ENCODE measurements around the gene PDGFA. TPM values are rescaled to one million over a fixed set of nuclear protein-coding genes. Genes with fewer than 3 reads are reported as not detected.

The PDGFA gene
- total RNA-seq, 1 donor from 2014 or later: 7.6 TPM

DNA sequence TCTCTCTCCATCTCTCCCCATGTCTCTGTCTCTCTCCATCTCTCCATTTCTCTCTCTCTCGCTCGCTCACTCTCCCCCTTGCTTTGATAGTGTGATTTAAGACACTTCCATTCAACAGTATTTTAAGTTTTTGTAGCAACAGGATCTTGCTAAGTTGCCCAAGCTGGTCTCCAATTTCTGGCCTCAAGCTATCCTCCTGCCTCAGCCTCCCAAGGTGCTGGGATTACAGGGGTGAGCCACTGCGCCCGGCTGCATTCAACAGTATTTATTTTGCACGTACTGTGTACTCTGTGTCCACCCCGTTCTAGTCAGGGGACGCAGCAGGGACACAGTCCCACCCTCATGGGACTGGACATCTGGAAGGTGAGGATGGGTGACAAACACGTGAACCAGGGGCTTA lies 14.4 kb upstream of the PDGFA start:
- no peak overlapping the region for H3K4me3 Mint-ChIP-seq (ENCODE audit: unreplicated experiment)
- peaks cover 2% of the 10 kb centered on the region for H3K9me3 Mint-ChIP-seq (ENCODE audit: unreplicated experiment)
- no peak for TF ChIP-seq CTCF (IDR thresholded peaks at IDR 0.05; ENCODE audit: partially characterized antibody, unreplicated experiment)
- no peaks in the 10 kb centered on the region for H3K36me3 Mint-ChIP-seq (ENCODE audit: unreplicated experiment)
- DNase-seq: no peak
- peaks cover 4% of the 10 kb centered on the region for H3K27me3 Mint-ChIP-seq (ENCODE audit: unreplicated experiment)
- H3K27ac Mint-ChIP-seq (ENCODE audit: unreplicated experiment): no peak overlapping the region
- no peaks in the 10 kb centered on the region for H3K4me1 Mint-ChIP-seq (ENCODE audit: low read depth, unreplicated experiment)

DNA sequence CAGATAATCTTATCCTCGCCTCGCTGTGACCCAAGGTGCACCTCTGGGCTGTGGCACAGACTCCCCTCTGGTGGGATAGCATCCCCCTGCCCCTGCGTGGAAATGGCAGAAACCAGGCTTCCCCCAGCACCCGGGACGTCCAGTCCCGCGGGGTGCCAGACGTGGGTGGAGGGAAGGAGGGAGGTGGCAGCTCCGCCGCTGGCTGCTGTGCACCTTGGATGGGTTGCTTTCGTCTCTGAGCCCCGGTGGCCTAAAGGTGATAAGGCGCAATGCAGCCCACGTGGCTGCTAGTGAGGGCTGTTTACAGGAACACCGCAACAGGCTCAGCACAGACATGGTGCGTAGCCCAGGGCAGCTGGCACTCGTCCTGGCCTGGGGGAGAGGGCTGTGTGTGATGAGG lies 13.6 kb upstream of the PDGFA start:
- Mint-ChIP-seq H3K27ac (ENCODE audit: unreplicated experiment) (no peak overlapping the region), H3K4me1 (ENCODE audit: low read depth, unreplicated experiment) (no peaks in the 10 kb centered on the region), H3K36me3 (ENCODE audit: unreplicated experiment) (no peaks in the 10 kb centered on the region), H3K27me3 (ENCODE audit: unreplicated experiment) (peaks cover 4% of the 10 kb centered on the region), H3K9me3 (ENCODE audit: unreplicated experiment) (peaks cover 2% of the 10 kb centered on the region), H3K4me3 (ENCODE audit: unreplicated experiment) (no peak overlapping the region)
- no peak for TF ChIP-seq CTCF (IDR thresholded peaks at IDR 0.05; ENCODE audit: partially characterized antibody, unreplicated experiment)
- no peak for DNase-seq

- no peaks in the 10 kb centered on the region for H3K4me1 Mint-ChIP-seq (ENCODE audit: low read depth, unreplicated experiment)
- no peak for TF ChIP-seq CTCF (IDR thresholded peaks at IDR 0.05; ENCODE audit: partially characterized antibody, unreplicated experiment)
- no peaks in the 10 kb centered on the region for H3K36me3 Mint-ChIP-seq (ENCODE audit: unreplicated experiment)
- DNase-seq: no peak
- H3K9me3 Mint-ChIP-seq (ENCODE audit: unreplicated experiment): peaks cover 2% of the 10 kb centered on the region
- peaks cover 4% of the 10 kb centered on the region for H3K27me3 Mint-ChIP-seq (ENCODE audit: unreplicated experiment)
- no peak overlapping the region for H3K27ac Mint-ChIP-seq (ENCODE audit: unreplicated experiment)
- H3K4me3 Mint-ChIP-seq (ENCODE audit: unreplicated experiment): no peak overlapping the region
Measured at GRCh38 chr7:532379-533143, 12.9 kb upstream of the PDGFA start.

DNA sequence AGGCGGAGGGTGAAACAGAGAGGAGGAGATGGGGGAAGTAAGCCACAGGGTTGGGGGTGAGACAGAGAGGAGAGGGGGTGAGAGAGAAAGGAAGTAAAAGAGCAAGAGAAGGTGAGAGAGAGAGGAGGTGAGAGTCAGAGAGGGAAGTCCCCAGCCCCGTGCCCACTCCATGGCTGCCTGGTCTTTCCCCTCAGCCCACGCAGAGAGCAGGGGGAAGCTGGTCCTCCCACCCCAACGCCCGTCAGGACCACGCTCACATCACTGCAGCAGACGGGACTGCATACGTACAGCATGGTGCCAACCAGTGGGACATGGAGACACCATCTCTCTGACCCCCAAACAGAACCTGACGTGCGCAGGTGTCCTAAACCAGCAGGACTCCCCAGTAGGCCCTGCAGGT lies 12.1 kb upstream of the PDGFA start:
- Mint-ChIP-seq H3K27ac (ENCODE audit: unreplicated experiment) (no peak overlapping the region), H3K4me3 (ENCODE audit: unreplicated experiment) (no peak overlapping the region), H3K36me3 (ENCODE audit: unreplicated experiment) (no peaks in the 10 kb centered on the region), H3K27me3 (ENCODE audit: unreplicated experiment) (peaks cover 4% of the 10 kb centered on the region), H3K9me3 (ENCODE audit: unreplicated experiment) (peaks cover 2% of the 10 kb centered on the region), H3K4me1 (ENCODE audit: low read depth, unreplicated experiment) (no peaks in the 10 kb centered on the region)
- no peak for DNase-seq
- no peak for TF ChIP-seq CTCF (IDR thresholded peaks at IDR 0.05; ENCODE audit: partially characterized antibody, unreplicated experiment)

DNA sequence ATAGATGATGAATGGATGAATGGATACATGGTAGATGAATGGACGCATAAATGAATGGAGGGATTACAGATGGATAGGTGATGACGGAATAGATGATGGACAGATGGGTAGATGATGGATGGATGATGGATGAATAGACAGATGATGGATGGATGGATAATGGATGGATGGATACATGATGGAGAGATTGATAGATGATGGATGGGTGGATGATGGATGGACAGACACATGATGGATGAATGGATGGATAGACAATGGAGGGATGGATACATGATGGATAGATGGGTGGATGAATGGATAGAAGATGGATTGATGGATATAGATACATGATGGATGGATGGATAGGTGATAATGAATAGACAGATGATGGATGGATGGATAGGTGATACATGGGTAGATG lies 8.8 kb upstream of the PDGFA start:
- peaks cover 8% of the 10 kb centered on the region for H3K27me3 Mint-ChIP-seq (ENCODE audit: unreplicated experiment)
- peaks cover 5% of the 10 kb centered on the region for H3K4me1 Mint-ChIP-seq (ENCODE audit: low read depth, unreplicated experiment)
- DNase-seq: no peak
- no peaks in the 10 kb centered on the region for H3K36me3 Mint-ChIP-seq (ENCODE audit: unreplicated experiment)
- no peak overlapping the region for H3K4me3 Mint-ChIP-seq (ENCODE audit: unreplicated experiment)
- H3K9me3 Mint-ChIP-seq (ENCODE audit: unreplicated experiment): peaks cover 7% of the 10 kb centered on the region
- H3K27ac Mint-ChIP-seq (ENCODE audit: unreplicated experiment): no peak overlapping the region
- no peak for TF ChIP-seq CTCF (IDR thresholded peaks at IDR 0.05; ENCODE audit: partially characterized antibody, unreplicated experiment)

All from glutamatergic neuron (in vitro differentiated cells).